Left cardiac atrium (tissue), 4 donors: ENCODE data around the gene TAS2R42. TPM values are rescaled to one million over a fixed set of nuclear protein-coding genes. Genes with fewer than 3 reads are reported as not detected.
A peak's percentile ranks its signal among the peaks of the same experiment; 100 is the strongest.

ENCODE experiments used
- ATAC-seq, 2 donors: fragments of 200-7000 bp; cut with Tn5 transposase; one replicate each; pipeline ENCODE4 v1.9.1; 2020; ENCODE audit warnings: mild to moderate bottlenecking in 2 of 2, moderate library complexity in 2 of 2
- DNase-seq: peaks from one replicate; pipeline ENCODE4 v3.0.0-alpha.2; 2020
- intact Hi-C, 2 donors: fragments of 100-400 bp; cut with DNase I; formaldehyde crosslinking; loops; one replicate each; pipeline versions ENCODE4 v1.14.1 to v1.15.1; 2022 to 2023
- long read RNA-seq: library from polyadenylated mRNA; unstranded; transcript quantifications from one replicate; pipeline ENCODE4 v2.0.0, GENCODE V29; 2021
- total RNA-seq, 2 donors: library from RNA; stranded (reverse); fragmentation: NEBNext Ultra II Directional; extraction: Animal tissue kit (Norgen Biotek cat#: 25700); gene quantifications; one replicate each; pipeline ENCODE4 v1.2.1, GENCODE V29; 2021
- donor health status: DM: no; HTN: yes; CAD: no.
- donor health status: DM: no; HTN: yes; CAD: no; lungs with severe emphysema.
- donor health status: DM: yes; HTN: yes; CAD: no.
- donor health status: Dilated cardiomyopathy.

The TAS2R42 gene, protein sequence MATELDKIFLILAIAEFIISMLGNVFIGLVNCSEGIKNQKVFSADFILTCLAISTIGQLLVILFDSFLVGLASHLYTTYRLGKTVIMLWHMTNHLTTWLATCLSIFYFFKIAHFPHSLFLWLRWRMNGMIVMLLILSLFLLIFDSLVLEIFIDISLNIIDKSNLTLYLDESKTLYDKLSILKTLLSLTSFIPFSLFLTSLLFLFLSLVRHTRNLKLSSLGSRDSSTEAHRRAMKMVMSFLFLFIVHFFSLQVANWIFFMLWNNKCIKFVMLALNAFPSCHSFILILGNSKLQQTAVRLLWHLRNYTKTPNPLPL
- total RNA-seq: not detected
- long read RNA-seq: 0 reads

DNA sequence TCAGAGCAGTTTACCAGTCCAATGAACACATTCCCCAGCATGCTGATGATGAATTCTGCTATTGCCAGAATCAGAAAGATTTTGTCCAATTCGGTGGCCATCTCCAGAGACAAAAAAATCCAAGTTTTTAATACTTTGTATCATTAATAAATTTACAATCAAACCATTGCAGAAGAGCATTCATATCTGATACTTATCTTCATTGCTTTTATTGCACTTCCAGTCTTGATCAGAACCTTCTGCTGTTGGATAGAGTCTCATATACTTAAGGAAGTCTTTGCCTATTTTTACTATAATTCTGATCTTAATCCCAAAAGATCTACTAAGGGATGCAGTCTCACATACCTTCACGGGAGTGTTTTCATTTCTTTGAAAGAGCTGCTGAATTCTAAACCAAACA, at the start of gene TAS2R42:
TSS of gene TAS2R42 (minus strand) at position 101 of the 400 bp plus-strand sequence. CDS start at position 101, 0 bp downstream.
- ATAC-seq: no peak
- intact Hi-C loops: no loop called here

GRCh38 chr12:11233532-11233931, 46.8 kb upstream of the TAS2R42 start:
- intact Hi-C loops: no loop called here
- DNase-seq (no peak), ATAC-seq (no peak)

More for the DNA sequence above, at the start of gene TAS2R42:
- DNase-seq: no peak

- ATAC-seq (no peak), DNase-seq (no peak)
- intact Hi-C loops: no loop called here
These were observed 41.7 kb upstream of the TAS2R42 start for GRCh38 chr12:11228296-11228879.

DNA sequence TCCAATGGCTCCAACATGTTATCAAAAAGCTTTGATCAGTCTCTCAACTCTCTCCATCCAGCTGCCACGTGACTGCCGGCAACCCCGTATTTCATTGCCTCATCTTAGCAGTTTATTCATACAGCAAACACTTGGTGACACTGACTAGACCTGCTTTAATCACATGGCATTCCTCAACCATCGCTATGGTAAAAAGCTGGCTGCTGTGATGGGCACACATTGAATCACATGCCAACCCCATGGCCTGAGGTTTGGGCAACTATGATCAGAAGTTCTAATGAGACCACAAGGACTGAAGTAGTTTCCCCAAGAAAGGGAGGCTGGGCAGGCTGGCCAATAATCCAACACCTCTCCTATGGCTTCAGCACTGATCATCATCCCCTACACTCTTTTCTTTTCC, 40.6 kb upstream of the TAS2R42 start:
- intact Hi-C loops: no loop called here
- ATAC-seq (no peak), DNase-seq (no peak)

DNA sequence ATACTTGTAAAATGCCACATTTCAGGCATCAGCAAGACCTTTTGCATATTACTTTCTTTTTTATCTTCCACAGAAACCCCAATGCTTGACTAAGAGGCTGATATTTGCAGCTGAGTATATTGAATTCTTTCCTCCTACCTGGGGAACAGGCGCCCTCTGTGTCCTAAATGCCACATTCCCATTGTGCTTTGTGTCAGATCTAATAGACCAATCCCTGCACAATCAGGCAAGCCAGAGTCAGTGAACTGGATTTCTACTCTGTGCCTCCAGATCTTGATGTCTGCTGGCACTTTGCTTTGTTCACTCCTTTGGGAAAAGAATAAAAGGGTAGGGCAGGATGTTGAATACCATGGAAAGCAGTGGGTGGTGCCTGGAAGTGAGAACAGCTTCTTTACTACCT, 22.4 kb upstream of the TAS2R42 start:
- ATAC-seq (no peak), DNase-seq (no peak)
- intact Hi-C loops: loop anchor here in 1 of 2 donors (5.0 kb wide), 1 partner anchor 427 kb away; no protein-coding TSS in a partner anchor

DNA sequence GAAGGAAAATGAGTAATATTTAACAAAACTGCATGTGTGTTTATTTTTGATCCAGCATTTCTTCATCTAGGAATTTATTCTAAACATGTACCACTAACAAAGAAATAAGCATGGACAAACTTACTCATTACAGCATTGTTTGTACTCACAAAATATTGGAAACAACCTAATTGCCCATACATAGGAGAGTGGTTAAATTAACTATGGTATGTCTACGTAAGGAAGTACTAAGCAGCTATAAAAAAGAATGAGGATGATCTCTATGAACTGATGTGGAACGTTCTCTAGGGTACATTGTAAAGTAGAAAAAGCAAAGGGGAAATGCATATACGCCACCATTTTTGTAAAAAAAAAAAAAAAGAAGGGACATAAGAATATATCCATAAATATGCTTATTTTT, 17.4 kb upstream of the TAS2R42 start:
- no peak for ATAC-seq
- intact Hi-C loops: loop anchor here in 1 of 2 donors (5.0 kb wide), 1 partner anchor 437 kb away; no protein-coding TSS in a partner anchor
- DNase-seq: no peak

DNA sequence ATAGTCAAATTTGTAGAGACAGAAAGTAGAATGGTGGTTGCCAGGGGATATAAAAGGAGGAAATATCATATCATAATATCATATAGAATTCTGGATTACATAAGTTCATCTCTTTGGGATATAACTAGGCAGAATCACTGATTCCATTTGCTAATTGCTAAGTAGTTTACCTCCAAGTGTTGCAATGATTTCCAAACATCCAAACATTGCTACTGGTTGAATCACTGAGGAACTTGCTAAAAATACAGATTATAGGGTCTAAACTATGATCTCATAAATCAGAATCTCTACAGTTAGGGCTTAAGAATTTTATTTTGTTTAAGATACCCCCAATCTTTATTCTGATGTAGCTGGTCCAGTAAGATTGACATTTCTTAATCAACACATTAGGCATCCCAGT, 16.1 kb upstream of the TAS2R42 start:
- DNase-seq (no peak), ATAC-seq (no peak)
- intact Hi-C loops: loop anchor here in 1 of 2 donors (5.0 kb wide), 1 partner anchor 436 kb away; no protein-coding TSS in a partner anchor

- no peak for ATAC-seq
- no peak for DNase-seq
- intact Hi-C loops: no loop called here
These were observed 3.7 kb downstream of the TAS2R42 start for GRCh38 chr12:11183011-11183410.

DNA sequence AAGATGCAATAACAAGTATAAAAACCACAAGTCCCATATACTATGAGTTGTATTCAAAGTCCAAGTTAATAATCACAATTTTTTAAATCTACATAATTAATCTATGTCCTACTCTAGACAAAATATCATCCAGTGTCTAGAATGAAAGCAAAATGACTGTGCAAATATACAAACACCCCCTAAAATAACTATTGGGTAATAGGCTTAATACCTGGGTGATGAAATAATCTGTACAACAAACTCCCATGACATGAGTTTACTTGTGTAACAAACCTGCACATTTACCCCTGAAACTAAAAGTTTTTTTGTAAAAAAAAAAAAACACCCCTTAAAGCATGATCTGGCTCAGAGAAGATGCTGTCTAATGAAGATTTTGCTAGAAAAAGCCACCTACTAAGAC, 4.2 kb downstream of the TAS2R42 start:
- no peak for DNase-seq
- intact Hi-C loops: no loop called here

GRCh38 chr12:11178250-11178649, 8.5 kb downstream of the TAS2R42 start:
- ATAC-seq: no peak
- no peak for DNase-seq
- intact Hi-C loops: no loop called here

More for the DNA sequence above, 4.2 kb downstream of the TAS2R42 start:
- ATAC-seq: no peak

- intact Hi-C loops: no loop called here
- no peak for ATAC-seq
- no peak for DNase-seq
These were observed 12.7 kb downstream of the TAS2R42 start for GRCh38 chr12:11174022-11174421.

GRCh38 chr12:11171969-11172675, 14.6 kb downstream of the TAS2R42 start:
- intact Hi-C loops: no loop called here
- DNase-seq (no peak), ATAC-seq (no peak)

- DNase-seq: peak; percentile 95
- peak; percentile 100 for ATAC-seq
- intact Hi-C loops: no loop called here
These were observed 15.4 kb downstream of the TAS2R42 start, which contains the start of gene SMIM10L1 for GRCh38 chr12:11171145-11171968. Gene SMIM10L1 (plus strand): TSS chr12:11171194. CDS start chr12:11171357, 163 bp downstream.

GRCh38 chr12:11170810-11171144, 16.0 kb downstream of the TAS2R42 start:
- no peak for ATAC-seq
- DNase-seq: no peak
- intact Hi-C loops: no loop called here

GRCh38 chr12:11166300-11166699, 20.4 kb downstream of the TAS2R42 start:
- intact Hi-C loops: no loop called here
- no peak for DNase-seq
- ATAC-seq: no peak

- intact Hi-C loops: no loop called here
- no peak for ATAC-seq
- DNase-seq: no peak
These were observed 22.4 kb downstream of the TAS2R42 start for GRCh38 chr12:11164384-11164783.

DNA sequence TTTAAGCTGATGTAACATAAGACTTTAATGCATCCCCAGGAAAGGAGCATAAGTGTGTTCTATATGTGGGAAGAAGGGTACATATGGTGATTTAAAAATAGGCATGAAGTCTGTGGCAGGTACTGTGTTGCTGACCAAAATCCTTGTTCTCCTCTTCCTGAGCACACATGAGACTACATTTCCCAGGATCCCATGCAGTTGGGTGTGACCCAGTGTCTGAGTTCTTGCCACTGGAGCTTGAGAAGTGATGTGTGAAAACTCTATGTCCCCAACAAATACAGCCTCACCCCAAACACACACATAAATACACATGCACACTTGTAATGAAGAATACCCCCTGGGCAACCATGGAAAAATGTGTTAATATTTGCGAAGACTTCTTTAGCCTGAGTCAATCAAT, 24.2 kb downstream of the TAS2R42 start:
- intact Hi-C loops: no loop called here
- no peak for ATAC-seq
- DNase-seq: no peak

DNA sequence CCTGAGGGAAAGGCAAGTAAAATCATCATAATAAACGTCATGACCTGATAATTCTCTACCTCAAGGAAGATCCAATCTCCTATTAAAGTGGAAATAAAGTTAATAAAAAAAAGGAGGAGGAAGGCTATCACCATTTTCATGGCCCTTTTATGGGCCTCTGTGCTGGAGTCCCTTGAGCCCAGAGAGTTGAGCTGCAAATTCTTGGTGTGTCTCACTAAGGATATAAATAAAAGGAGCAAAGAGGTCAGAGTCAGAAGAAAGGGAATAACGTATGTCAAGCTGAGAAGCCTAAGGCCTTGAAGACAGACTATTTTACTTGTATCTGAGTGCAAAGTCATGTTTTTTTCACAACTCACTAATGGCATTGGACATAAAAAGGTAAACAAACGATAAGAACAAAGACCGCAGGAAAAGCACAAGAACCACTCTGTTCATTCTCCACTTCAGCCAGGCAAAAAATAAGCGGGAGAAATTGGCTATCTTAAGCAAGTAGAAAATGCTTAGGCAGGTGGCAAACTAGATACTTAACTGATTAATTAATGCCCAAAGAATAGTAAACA, 27.8 kb downstream of the TAS2R42 start:
- no peak for DNase-seq
- no peak for ATAC-seq
- intact Hi-C loops: no loop called here

- ATAC-seq (no peak), DNase-seq (no peak)
- intact Hi-C loops: no loop called here
These were observed 32.3 kb downstream of the TAS2R42 start for GRCh38 chr12:11154400-11154925.
